ENCODE data around the gene CACNB3.

DNA sequence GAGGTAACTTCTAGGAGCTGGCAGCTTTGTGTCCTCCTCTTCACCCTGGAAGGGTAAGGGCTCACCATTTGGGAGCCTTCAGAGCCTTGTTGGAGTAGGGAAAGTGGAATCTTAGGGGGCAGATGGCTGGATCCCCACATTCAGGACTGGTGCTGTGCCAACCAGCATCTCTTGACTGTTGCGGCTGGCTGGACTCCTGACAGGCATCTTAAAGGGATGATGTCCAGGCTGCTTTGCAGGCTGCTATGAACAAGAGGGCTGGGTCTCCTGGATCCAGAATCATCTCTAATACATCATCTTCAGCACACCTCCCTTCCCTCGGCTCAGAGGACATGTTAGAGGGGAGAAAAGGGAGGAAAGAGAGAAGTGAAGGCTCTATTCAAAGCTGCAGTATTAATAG is 4.4 kb downstream of the CACNB3 start:
- TF ChIP-seq CTCF (conservative IDR thresholded peaks at IDR 0.05 in 1 of 2, IDR thresholded peaks at IDR 0.05 in 1 of 2; ENCODE audit: extremely low read depth in 1 of 2, insufficient read depth in 1 of 2, low read depth in 1 of 2, low read length in 2 of 2) (no peak), EZH2 (IDR thresholded peaks at IDR 0.05; ENCODE audit: borderline replicate concordance, low read length) (no peak)
